Vagina (tissue), 2 donors: Measurements from ENCODE around the gene GPN2.

Experiments
- POLR2A ChIP-seq, 2 donors: fragments of 450-650 bp; IDR thresholded peaks; one replicate each; pipeline ENCODE4 v1.6.1; 2017; ENCODE audit warnings: antibody characterized with exemption in 2 of 2, mild to moderate bottlenecking in 2 of 2, moderate library complexity in 2 of 2
- POLR2AphosphoS5 ChIP-seq, 2 donors: sonication (generic); formaldehyde crosslinking; IDR thresholded peaks; one replicate each; pipeline ENCODE4 v1.9.0; 2017; ENCODE audit warnings: antibody characterized with exemption in 2 of 2, mild to moderate bottlenecking in 2 of 2, low read depth in 1 of 2; ENCODE audit not compliant: insufficient read depth in 1 of 2
- TF ChIP-seq, protein P1 (sequence below), 3 experiments: fragments of 450-650 bp in 2 of 3; fragments of 200-600 bp in 1 of 3; sonication (generic) in 1 of 3; IDR thresholded peaks; one replicate each; pipeline ENCODE4 v1.5.1; 2017 to 2019; ENCODE audit warnings: antibody characterized with exemption in 3 of 3, mild to moderate bottlenecking in 2 of 3, moderate library complexity in 2 of 3

GRCh38 chr1:26861889-26862378, 28.1 kb downstream of the GPN2 start:
- TF ChIP-seq POLR2A (IDR thresholded peaks at IDR 0.05), result no peak
- TF ChIP-seq, protein P1, sequence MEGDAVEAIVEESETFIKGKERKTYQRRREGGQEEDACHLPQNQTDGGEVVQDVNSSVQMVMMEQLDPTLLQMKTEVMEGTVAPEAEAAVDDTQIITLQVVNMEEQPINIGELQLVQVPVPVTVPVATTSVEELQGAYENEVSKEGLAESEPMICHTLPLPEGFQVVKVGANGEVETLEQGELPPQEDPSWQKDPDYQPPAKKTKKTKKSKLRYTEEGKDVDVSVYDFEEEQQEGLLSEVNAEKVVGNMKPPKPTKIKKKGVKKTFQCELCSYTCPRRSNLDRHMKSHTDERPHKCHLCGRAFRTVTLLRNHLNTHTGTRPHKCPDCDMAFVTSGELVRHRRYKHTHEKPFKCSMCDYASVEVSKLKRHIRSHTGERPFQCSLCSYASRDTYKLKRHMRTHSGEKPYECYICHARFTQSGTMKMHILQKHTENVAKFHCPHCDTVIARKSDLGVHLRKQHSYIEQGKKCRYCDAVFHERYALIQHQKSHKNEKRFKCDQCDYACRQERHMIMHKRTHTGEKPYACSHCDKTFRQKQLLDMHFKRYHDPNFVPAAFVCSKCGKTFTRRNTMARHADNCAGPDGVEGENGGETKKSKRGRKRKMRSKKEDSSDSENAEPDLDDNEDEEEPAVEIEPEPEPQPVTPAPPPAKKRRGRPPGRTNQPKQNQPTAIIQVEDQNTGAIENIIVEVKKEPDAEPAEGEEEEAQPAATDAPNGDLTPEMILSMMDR (IDR thresholded peaks at IDR 0.05), result no peak
- TF ChIP-seq POLR2AphosphoS5 (IDR thresholded peaks at IDR 0.05; ENCODE audit: insufficient read depth in 1 of 2, low read depth in 1 of 2), result peak in 1 of 2 donors; percentile 44
